ENCODE measurements around the gene BCL7A. TPM values are rescaled to one million over a fixed set of nuclear protein-coding genes. Genes with fewer than 3 reads are reported as not detected.

Gene BCL7A
- total RNA-seq, 1 donor from 2014 or later = 13.0 TPM

DNA sequence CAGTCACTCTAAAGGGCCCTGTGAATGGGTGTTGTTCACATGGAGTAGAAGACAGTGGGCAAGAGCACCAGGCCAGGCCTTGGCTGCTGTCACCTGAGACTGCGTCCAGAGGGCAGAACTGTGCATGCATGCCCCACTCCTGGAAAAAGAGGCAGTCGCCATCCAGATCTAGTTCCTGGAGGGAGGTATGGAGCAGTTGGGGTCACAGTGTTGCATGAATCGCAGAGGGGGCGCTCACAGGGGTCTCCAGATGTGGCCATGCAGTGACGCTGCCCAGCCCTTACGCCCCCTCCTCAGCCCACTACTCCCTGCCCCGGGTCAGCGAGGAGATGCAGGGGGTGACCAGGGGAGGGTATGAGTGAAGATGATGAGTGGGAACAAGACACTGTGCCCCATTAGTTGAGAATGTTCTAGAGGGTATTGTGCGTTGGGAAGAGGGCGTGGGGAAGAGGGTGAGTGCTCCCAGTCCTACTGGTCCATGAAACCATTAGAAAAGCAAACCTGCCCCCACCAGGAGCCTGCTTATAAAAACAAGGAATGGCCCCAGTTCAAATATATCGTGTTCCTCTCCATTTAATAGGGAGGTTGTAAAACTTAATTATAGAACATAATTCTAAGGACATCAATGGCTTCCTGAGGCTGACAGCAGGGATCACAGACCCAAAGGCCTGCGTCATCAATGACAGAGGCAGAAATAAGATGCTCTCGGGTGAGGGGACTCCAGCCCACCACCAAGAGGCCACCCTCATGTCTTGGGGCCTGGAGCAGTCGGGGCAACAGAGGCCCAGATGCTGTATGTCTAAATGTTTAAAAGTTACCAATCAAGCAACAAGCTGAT lies 32.2 kb upstream of the BCL7A start:
- no peak overlapping the region for H3K4me3 Mint-ChIP-seq
- no peaks in the 10 kb centered on the region for H3K9me3 Mint-ChIP-seq
- peaks cover 17% of the 10 kb centered on the region for H3K4me1 Mint-ChIP-seq (ENCODE audit: low read depth)
- intact Hi-C loops (cut with micrococcal nuclease) = loop anchor here (5.0 kb wide), 1 partner anchor 463 kb away; no protein-coding TSS in a partner anchor
- DNase-seq (ENCODE audit: low spot score) = no peak
- no peaks in the 10 kb centered on the region for H3K36me3 Mint-ChIP-seq (ENCODE audit: low read depth)
- H3K27ac Mint-ChIP-seq = no peak overlapping the region
- peaks cover 3% of the 10 kb centered on the region for H3K27me3 Mint-ChIP-seq (ENCODE audit: insufficient read depth)

- Mint-ChIP-seq H3K4me1 (ENCODE audit: low read depth) (peaks cover 17% of the 10 kb centered on the region), H3K9me3 (no peaks in the 10 kb centered on the region), H3K27me3 (ENCODE audit: insufficient read depth) (peaks cover 3% of the 10 kb centered on the region), H3K27ac (no peak overlapping the region), H3K36me3 (ENCODE audit: low read depth) (no peaks in the 10 kb centered on the region), H3K4me3 (no peak overlapping the region)
- intact Hi-C loops (cut with micrococcal nuclease) = loop anchor here (5.0 kb wide), 1 partner anchor 462 kb away; no protein-coding TSS in a partner anchor
- DNase-seq (ENCODE audit: low spot score) = no peak
These were observed 31.5 kb upstream of the BCL7A start for GRCh38 chr12:121990114-121990647.

DNA sequence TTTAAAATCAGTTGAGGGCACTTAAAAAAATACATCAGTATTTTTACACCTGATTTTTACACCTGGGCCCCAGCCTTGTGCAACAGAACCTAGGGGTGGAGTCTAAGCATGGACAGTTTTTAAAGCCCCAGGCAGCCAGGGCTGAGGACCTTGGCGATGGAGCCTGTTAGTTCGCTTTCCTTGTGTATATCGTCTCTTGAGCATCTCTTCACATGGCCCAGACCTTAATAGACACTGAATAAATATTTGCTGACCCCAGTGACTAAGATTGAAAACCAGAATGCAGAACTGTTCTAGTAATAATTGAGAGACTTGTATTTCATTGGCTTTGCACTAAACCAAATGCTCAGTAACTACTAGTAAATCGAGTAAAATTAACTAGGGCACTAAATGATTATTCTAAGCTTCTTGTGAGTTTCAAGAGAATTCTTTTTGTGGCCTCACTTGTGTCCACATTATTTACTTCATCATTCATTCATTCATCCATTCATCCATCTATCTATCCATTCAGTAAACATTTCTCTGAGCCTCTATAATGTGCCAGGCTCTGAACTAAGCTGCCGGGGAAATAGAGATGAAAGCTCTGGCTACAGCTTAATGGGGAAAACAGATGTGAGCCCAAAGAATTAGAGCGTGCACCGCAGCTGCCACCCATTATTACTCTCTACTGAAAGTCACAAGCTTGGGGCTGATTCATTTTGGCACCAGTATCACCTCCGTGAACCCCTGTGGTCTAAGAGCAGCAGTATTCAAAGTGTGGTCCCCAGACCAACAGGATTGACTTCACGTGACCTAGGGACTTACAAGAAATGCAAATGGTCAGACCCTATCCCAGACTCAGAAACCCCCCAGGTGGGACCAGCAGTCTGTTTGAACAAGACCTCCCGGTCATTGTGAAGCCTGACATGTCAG lies 30.7 kb upstream of the BCL7A start:
- Mint-ChIP-seq H3K27ac (no peak overlapping the region), H3K9me3 (no peaks in the 10 kb centered on the region), H3K4me1 (ENCODE audit: low read depth) (peaks cover 17% of the 10 kb centered on the region), H3K36me3 (ENCODE audit: low read depth) (no peaks in the 10 kb centered on the region), H3K27me3 (ENCODE audit: insufficient read depth) (peaks cover 4% of the 10 kb centered on the region), H3K4me3 (no peak overlapping the region)
- no peak for DNase-seq (ENCODE audit: low spot score)
- intact Hi-C loops (cut with micrococcal nuclease) = loop anchor here (5.0 kb wide), 1 partner anchor 461 kb away; no protein-coding TSS in a partner anchor

DNA sequence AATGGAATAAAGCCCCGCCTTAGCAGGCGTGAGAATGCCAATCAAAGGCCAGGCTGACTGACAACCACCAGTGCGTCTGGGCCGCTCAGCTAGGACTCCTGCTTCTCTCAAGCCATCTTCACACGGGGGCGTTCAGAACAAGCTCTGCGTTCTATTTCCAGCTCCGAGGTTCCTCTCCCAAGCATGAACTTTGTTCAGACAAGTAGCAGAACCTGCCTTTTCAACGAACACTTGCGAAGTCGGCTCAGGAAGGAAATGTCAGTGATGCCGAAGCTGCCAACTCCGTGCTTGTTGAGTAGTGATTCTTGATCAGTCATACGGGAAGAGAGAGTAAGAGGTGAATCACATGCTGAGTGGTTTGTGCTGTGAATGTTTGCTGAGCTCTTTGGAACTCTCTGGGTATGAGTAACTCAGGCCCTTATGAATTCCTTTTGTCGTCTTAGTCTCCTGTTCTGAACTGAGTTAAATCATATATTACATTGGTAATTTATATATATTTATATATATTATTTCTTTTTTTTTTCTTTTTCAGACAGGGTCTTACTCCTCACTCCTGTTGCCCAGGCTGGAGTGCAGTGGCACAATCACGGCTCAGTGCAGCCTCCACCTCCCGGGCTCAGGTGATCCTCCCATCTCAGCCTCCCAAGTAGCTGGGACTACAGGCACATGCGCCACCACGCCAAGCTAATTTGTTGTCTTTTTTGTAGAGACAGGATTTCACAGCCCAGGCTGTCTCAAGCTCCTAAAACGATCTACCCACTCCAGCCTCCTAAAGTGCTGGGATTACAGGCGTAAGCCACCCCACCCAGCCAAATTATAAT lies 29.4 kb upstream of the BCL7A start:
- intact Hi-C loops (cut with micrococcal nuclease) = loop anchor here (1.0 to 5.0 kb wide), 3 partner anchors 31 to 460 kb away; partner anchors contain the start of gene CFAP251
- peaks cover 17% of the 10 kb centered on the region for H3K4me1 Mint-ChIP-seq (ENCODE audit: low read depth)
- no peaks in the 10 kb centered on the region for H3K36me3 Mint-ChIP-seq (ENCODE audit: low read depth)
- peak overlapping the region; percentile 64 for H3K4me3 Mint-ChIP-seq
- peaks cover 13% of the 10 kb centered on the region for H3K27me3 Mint-ChIP-seq (ENCODE audit: insufficient read depth)
- peak; percentile 46 for DNase-seq (ENCODE audit: low spot score)
- H3K9me3 Mint-ChIP-seq = no peaks in the 10 kb centered on the region
- peak overlapping the region; percentile 58 for H3K27ac Mint-ChIP-seq

DNA sequence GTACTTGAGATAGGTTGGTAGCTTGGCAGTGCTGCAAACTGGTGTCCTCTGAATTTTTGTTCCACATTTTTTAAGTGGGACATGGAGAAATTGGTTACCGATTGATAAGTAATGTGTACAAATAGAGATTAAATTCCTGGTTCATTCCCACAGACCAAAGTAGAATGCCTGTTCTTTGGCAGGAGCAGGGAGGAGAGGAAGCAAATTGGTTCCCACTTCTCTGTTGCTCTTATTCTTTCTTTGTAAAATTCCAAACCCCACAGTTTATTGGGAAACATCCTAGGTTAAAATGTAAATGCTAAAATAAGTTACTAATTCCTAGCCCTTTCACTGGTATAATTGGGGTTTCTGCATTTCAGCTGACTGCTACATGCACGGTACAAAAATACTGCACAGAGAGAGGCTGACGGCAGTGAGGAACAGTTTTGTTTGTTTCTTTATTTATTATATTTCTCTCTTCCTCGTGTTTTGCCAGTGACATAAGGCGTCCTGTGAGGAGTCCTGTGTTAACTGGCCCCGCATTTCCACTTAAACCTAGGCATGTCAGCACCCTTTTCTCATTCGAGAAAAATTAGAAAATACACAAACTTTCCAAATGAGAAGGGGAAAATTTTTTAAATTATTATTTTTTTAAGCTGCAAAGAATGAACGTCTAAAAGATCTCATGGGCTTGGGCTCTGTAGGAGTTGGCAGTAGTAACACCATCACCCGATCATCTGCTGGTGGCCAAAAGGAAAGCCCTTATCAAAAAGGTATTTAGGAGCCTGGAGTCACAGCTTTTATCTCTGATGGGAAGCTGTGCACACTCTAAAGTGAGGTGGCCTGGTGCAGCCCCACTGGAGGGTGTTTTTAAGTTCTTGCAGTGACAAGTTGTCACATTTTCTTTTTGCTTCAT lies 25.4 kb upstream of the BCL7A start:
- Mint-ChIP-seq H3K4me1 (ENCODE audit: low read depth) (peaks cover 8% of the 10 kb centered on the region), H3K9me3 (peaks cover 4% of the 10 kb centered on the region), H3K27me3 (ENCODE audit: insufficient read depth) (peaks cover 20% of the 10 kb centered on the region), H3K27ac (no peak overlapping the region), H3K4me3 (no peak overlapping the region), H3K36me3 (ENCODE audit: low read depth) (no peaks in the 10 kb centered on the region)
- DNase-seq (ENCODE audit: low spot score) = no peak
- intact Hi-C loops (cut with micrococcal nuclease) = no loop called here

- H3K27me3 Mint-ChIP-seq (ENCODE audit: insufficient read depth) = peaks cover 22% of the 10 kb centered on the region
- DNase-seq (ENCODE audit: low spot score) = no peak
- H3K9me3 Mint-ChIP-seq = peaks cover 4% of the 10 kb centered on the region
- no peaks in the 10 kb centered on the region for H3K36me3 Mint-ChIP-seq (ENCODE audit: low read depth)
- H3K4me3 Mint-ChIP-seq = no peak overlapping the region
- intact Hi-C loops (cut with micrococcal nuclease) = no loop called here
- H3K4me1 Mint-ChIP-seq (ENCODE audit: low read depth) = peaks cover 2% of the 10 kb centered on the region
- no peak overlapping the region for H3K27ac Mint-ChIP-seq
These were observed 24.6 kb upstream of the BCL7A start for GRCh38 chr12:121996945-121997612.

DNA sequence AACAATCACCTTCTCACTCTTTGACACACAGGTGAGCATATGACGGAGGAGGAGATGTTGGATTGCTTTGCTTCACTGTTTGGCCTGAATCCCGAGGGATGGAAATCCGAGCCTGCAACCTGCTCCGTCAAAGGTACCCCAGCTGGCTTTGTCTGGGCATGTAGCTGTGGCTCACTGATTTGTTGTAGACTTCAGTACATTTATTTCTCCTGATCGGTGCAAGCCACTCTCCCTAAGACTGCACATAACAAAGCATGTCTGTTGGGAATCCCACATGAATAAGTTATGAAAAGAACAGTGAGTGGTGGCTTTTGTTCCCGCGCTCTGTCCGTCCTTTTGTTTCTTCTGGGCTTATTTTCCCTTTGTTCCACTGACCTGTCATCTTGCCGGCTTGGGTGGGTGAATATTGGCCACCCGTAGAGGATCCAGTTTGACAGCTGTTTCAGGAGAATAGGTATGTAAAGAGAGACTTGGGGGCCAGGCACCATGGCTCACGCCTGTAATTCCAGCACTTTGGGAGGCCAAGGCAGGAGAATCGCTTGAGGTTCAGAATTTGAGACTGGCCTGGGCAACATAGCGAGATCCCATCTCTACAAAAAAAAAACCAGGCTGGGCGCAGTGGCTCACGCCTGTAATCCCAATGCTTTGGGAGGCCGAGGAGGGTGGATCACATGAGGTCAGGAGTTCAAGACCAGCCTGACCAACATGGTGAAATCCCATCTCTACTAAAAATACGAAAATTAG lies 20.0 kb upstream of the BCL7A start:
- peaks cover 30% of the 10 kb centered on the region for H3K27me3 Mint-ChIP-seq (ENCODE audit: insufficient read depth)
- peaks cover 7% of the 10 kb centered on the region for H3K4me1 Mint-ChIP-seq (ENCODE audit: low read depth)
- H3K36me3 Mint-ChIP-seq (ENCODE audit: low read depth) = peaks cover 1% of the 10 kb centered on the region
- no peak for DNase-seq (ENCODE audit: low spot score)
- no peak overlapping the region for H3K27ac Mint-ChIP-seq
- intact Hi-C loops (cut with micrococcal nuclease) = no loop called here
- H3K4me3 Mint-ChIP-seq = no peak overlapping the region
- peaks cover 4% of the 10 kb centered on the region for H3K9me3 Mint-ChIP-seq

GRCh38 chr12:122003651-122004611 lies 17.8 kb upstream of the BCL7A start:
- Mint-ChIP-seq H3K4me3 (no peak overlapping the region), H3K9me3 (peaks cover 4% of the 10 kb centered on the region), H3K36me3 (ENCODE audit: low read depth) (peaks cover 2% of the 10 kb centered on the region), H3K27ac (no peak overlapping the region), H3K4me1 (ENCODE audit: low read depth) (peaks cover 17% of the 10 kb centered on the region), H3K27me3 (ENCODE audit: insufficient read depth) (peaks cover 24% of the 10 kb centered on the region)
- intact Hi-C loops (cut with micrococcal nuclease) = no loop called here
- no peak for DNase-seq (ENCODE audit: low spot score)

GRCh38 chr12:122004633-122005071 lies 17.0 kb upstream of the BCL7A start:
- H3K36me3 Mint-ChIP-seq (ENCODE audit: low read depth) = peaks cover 2% of the 10 kb centered on the region
- no peak overlapping the region for H3K27ac Mint-ChIP-seq
- peaks cover 1% of the 10 kb centered on the region for H3K9me3 Mint-ChIP-seq
- H3K4me1 Mint-ChIP-seq (ENCODE audit: low read depth) = peaks cover 17% of the 10 kb centered on the region
- no peak overlapping the region for H3K4me3 Mint-ChIP-seq
- H3K27me3 Mint-ChIP-seq (ENCODE audit: insufficient read depth) = peaks cover 23% of the 10 kb centered on the region
- intact Hi-C loops (cut with micrococcal nuclease) = no loop called here
- no peak for DNase-seq (ENCODE audit: low spot score)

DNA sequence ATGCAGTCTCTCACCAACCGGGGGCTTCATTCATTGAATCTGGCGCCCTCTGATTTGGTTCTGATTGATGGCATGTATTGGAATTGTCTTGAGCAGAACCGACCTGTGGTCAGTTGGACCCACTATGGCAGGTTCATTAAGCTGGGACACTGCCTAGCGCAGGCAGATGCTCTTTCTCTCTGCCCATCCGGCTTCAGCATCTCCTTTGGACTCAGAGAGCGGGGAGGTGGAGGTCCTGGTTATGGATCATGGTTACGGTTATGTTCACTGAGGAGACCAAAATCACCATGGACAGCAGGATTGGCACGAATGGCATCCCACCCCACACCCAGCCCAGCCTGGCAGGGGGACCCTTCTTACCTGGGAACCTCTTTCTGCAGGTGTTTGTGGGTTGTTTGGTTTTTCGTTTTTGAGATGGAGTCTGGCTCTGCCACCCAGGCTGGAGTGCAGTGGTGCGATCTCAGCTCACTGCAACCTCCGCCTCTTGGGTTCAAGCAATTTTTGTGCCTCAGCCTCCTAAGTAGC lies 16.4 kb upstream of the BCL7A start:
- Mint-ChIP-seq H3K27me3 (ENCODE audit: insufficient read depth) (peaks cover 21% of the 10 kb centered on the region), H3K27ac (no peak overlapping the region), H3K4me3 (no peak overlapping the region), H3K9me3 (no peaks in the 10 kb centered on the region), H3K36me3 (ENCODE audit: low read depth) (peaks cover 2% of the 10 kb centered on the region), H3K4me1 (ENCODE audit: low read depth) (peaks cover 17% of the 10 kb centered on the region)
- no peak for DNase-seq (ENCODE audit: low spot score)
- intact Hi-C loops (cut with micrococcal nuclease) = no loop called here
